HEK293 (cell line): ENCODE results near the gene NHP2.

ENCODE experiments used
- BCL11B ChIP-seq: fragments of 450-650 bp; formaldehyde crosslinking; IDR thresholded peaks from 2 replicates; pipeline ENCODE4 v1.5.1; 2016; ENCODE audit warnings: low read depth, missing biosample characterization, missing genetic modification characterization
- GLIS1 ChIP-seq: fragments of 450-650 bp; formaldehyde crosslinking; IDR thresholded peaks from 2 replicates; pipeline ENCODE4 v1.5.1; 2016; ENCODE audit warnings: missing biosample characterization, missing genetic modification characterization
- MZF1 ChIP-seq: fragments of 450-650 bp; formaldehyde crosslinking; IDR thresholded peaks from 2 replicates; pipeline ENCODE4 v1.5.1; 2017; ENCODE audit warnings: missing biosample characterization, missing genetic modification characterization, borderline replicate concordance
- SETDB1 ChIP-seq: IDR thresholded peaks from one replicate; pipeline ENCODE4 v1.6.1; 2017; ENCODE audit warnings: mild to moderate bottlenecking, low read length, moderate library complexity, mixed read lengths; ENCODE audit not compliant: insufficient read length
- TCF7L2 ChIP-seq: IDR thresholded peaks from 2 replicates; pipeline ENCODE4 v1.6.1; 2011; ENCODE audit warnings: low read depth, mild to moderate bottlenecking, inconsistent platforms, low read length, moderate library complexity, borderline replicate concordance
- ZNF138 ChIP-seq: fragments of 450-650 bp; formaldehyde crosslinking; IDR thresholded peaks from 2 replicates; pipeline ENCODE4 v1.5.1; 2016; ENCODE audit warnings: missing biosample characterization, missing genetic modification characterization, borderline replicate concordance
- ZNF350 ChIP-seq: fragments of 450-650 bp; formaldehyde crosslinking; IDR thresholded peaks from 2 replicates; pipeline ENCODE4 v1.5.0; 2017; ENCODE audit warnings: missing biosample characterization, mild to moderate bottlenecking, missing genetic modification characterization
- ZNF473 ChIP-seq: fragments of 450-650 bp; formaldehyde crosslinking; IDR thresholded peaks from 2 replicates; pipeline ENCODE4 v1.5.1; 2017; ENCODE audit warnings: missing biosample characterization, missing genetic modification characterization
- ZNF792 ChIP-seq: fragments of 450-650 bp; formaldehyde crosslinking; IDR thresholded peaks from 2 replicates; pipeline ENCODE4 v1.5.1; 2016; ENCODE audit warnings: missing biosample characterization, missing genetic modification characterization
- TF ChIP-seq, protein P1 (sequence below): fragments of 450-650 bp; formaldehyde crosslinking; IDR thresholded peaks from 2 replicates; pipeline ENCODE4 v1.5.1; 2016; ENCODE audit warnings: missing biosample characterization, missing genetic modification characterization
- TF ChIP-seq, protein P2 (sequence below): fragments of 450-650 bp; IDR thresholded peaks from 2 replicates; pipeline ENCODE4 v1.5.1; 2018; ENCODE audit warnings: missing biosample characterization, missing genetic modification characterization
- TF ChIP-seq, protein P3 (sequence below): fragments of 450-650 bp; formaldehyde crosslinking; IDR thresholded peaks from 2 replicates; pipeline ENCODE4 v1.5.1; 2016; ENCODE audit warnings: missing biosample characterization, missing genetic modification characterization
- TF ChIP-seq, protein P4 (sequence below): fragments of 450-650 bp; formaldehyde crosslinking; IDR thresholded peaks from 2 replicates; pipeline ENCODE4; 2016; ENCODE audit warnings: missing biosample characterization, missing genetic modification characterization
- TF ChIP-seq, protein P5 (sequence below): fragments of 450-650 bp; formaldehyde crosslinking; IDR thresholded peaks from 2 replicates; pipeline ENCODE4 v1.5.1; 2016; ENCODE audit warnings: missing biosample characterization, missing genetic modification characterization

DNA sequence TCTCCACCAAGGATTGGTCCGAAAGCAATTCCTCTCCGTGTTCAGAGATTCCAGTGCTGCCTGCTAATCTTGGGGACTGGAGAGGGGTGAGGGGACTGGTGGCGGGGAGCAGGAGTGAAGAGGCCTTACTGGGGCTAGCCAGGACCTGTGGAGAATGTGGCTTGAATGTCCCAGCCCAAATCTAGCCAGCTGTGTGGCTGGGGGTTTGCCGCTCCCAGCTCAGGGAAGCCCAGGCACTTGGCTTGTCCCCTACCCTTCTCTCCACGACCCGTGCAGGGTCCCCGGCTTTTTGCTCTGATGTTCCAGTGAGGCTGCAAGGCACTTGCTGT is 37.9 kb downstream of the NHP2 start:
- TF ChIP-seq ZNF473 (tag by site-specific recombination) (no peak), TCF7L2 (no peak), BCL11B (tag by site-specific recombination) (no peak), MZF1 (tag by site-specific recombination) (no peak), ZNF792 (tag by site-specific recombination) (no peak), ZNF350 (no peak), SETDB1 (no peak), ZNF138 (no peak), GLIS1 (tag by site-specific recombination) (no peak)
- TF ChIP-seq, protein P1, sequence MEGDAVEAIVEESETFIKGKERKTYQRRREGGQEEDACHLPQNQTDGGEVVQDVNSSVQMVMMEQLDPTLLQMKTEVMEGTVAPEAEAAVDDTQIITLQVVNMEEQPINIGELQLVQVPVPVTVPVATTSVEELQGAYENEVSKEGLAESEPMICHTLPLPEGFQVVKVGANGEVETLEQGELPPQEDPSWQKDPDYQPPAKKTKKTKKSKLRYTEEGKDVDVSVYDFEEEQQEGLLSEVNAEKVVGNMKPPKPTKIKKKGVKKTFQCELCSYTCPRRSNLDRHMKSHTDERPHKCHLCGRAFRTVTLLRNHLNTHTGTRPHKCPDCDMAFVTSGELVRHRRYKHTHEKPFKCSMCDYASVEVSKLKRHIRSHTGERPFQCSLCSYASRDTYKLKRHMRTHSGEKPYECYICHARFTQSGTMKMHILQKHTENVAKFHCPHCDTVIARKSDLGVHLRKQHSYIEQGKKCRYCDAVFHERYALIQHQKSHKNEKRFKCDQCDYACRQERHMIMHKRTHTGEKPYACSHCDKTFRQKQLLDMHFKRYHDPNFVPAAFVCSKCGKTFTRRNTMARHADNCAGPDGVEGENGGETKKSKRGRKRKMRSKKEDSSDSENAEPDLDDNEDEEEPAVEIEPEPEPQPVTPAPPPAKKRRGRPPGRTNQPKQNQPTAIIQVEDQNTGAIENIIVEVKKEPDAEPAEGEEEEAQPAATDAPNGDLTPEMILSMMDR (tag by site-specific recombination) = no peak
- TF ChIP-seq, protein P2, sequence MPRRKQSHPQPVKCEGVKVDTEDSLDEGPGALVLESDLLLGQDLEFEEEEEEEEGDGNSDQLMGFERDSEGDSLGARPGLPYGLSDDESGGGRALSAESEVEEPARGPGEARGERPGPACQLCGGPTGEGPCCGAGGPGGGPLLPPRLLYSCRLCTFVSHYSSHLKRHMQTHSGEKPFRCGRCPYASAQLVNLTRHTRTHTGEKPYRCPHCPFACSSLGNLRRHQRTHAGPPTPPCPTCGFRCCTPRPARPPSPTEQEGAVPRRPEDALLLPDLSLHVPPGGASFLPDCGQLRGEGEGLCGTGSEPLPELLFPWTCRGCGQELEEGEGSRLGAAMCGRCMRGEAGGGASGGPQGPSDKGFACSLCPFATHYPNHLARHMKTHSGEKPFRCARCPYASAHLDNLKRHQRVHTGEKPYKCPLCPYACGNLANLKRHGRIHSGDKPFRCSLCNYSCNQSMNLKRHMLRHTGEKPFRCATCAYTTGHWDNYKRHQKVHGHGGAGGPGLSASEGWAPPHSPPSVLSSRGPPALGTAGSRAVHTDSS (tag by site-specific recombination) = no peak
- TF ChIP-seq, protein P3, sequence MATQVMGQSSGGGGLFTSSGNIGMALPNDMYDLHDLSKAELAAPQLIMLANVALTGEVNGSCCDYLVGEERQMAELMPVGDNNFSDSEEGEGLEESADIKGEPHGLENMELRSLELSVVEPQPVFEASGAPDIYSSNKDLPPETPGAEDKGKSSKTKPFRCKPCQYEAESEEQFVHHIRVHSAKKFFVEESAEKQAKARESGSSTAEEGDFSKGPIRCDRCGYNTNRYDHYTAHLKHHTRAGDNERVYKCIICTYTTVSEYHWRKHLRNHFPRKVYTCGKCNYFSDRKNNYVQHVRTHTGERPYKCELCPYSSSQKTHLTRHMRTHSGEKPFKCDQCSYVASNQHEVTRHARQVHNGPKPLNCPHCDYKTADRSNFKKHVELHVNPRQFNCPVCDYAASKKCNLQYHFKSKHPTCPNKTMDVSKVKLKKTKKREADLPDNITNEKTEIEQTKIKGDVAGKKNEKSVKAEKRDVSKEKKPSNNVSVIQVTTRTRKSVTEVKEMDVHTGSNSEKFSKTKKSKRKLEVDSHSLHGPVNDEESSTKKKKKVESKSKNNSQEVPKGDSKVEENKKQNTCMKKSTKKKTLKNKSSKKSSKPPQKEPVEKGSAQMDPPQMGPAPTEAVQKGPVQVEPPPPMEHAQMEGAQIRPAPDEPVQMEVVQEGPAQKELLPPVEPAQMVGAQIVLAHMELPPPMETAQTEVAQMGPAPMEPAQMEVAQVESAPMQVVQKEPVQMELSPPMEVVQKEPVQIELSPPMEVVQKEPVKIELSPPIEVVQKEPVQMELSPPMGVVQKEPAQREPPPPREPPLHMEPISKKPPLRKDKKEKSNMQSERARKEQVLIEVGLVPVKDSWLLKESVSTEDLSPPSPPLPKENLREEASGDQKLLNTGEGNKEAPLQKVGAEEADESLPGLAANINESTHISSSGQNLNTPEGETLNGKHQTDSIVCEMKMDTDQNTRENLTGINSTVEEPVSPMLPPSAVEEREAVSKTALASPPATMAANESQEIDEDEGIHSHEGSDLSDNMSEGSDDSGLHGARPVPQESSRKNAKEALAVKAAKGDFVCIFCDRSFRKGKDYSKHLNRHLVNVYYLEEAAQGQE (tag by site-specific recombination) = no peak
- TF ChIP-seq, protein P4, sequence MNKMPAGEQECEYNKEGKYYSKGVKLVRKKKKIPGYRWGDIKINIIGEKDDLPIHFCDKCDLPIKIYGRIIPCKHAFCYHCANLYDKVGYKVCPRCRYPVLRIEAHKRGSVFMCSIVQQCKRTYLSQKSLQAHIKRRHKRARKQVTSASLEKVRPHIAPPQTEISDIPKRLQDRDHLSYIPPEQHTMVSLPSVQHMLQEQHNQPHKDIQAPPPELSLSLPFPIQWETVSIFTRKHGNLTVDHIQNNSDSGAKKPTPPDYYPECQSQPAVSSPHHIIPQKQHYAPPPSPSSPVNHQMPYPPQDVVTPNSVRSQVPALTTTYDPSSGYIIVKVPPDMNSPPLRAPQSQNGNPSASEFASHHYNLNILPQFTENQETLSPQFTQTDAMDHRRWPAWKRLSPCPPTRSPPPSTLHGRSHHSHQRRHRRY (tag by site-specific recombination) = no peak
- TF ChIP-seq, protein P5, sequence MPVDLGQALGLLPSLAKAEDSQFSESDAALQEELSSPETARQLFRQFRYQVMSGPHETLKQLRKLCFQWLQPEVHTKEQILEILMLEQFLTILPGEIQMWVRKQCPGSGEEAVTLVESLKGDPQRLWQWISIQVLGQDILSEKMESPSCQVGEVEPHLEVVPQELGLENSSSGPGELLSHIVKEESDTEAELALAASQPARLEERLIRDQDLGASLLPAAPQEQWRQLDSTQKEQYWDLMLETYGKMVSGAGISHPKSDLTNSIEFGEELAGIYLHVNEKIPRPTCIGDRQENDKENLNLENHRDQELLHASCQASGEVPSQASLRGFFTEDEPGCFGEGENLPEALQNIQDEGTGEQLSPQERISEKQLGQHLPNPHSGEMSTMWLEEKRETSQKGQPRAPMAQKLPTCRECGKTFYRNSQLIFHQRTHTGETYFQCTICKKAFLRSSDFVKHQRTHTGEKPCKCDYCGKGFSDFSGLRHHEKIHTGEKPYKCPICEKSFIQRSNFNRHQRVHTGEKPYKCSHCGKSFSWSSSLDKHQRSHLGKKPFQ = no peak
